ENCODE results near the gene KIF24. TPM values are rescaled to one million over a fixed set of nuclear protein-coding genes. Genes with fewer than 3 reads are reported as not detected.

Gene KIF24
- polyA plus RNA-seq, 1 of the 3 experiments (the other 2 are of a cell fraction) = 1.2 TPM

GRCh38 chr9:34289159-34289558 is 39.9 kb downstream of the KIF24 start:
- DNase-seq = no peak
- Histone ChIP-seq H3K4me2 (no peak overlapping the region), H2AFZ (ENCODE audit: low read depth) (no peak overlapping the region), H3F3A (replicated peaks; ENCODE audit: insufficient read depth) (no peaks in the 10 kb centered on the region), H3K4me3 (ENCODE audit: low read depth in 2 of 2, low read length in 1 of 2) (no peak overlapping the region), H3K27ac (ENCODE audit: low read depth in 2 of 2, low read length in 1 of 2) (no peak overlapping the region), H3K27me3 (ENCODE audit: insufficient read depth) (no peaks in the 10 kb centered on the region), H3K36me3 (replicated peaks in 1 of 2; ENCODE audit: control insufficient read depth in 1 of 2, insufficient read depth in 2 of 2, low read length in 1 of 2) (peaks cover 0 to 13% of the 10 kb centered on the region in 2 experiments), H4K20me1 (ENCODE audit: insufficient read depth) (no peaks in the 10 kb centered on the region), H3K9me3 (no peaks in the 10 kb centered on the region), H3K9ac (no peak overlapping the region), H3K9me2 (no peaks in the 10 kb centered on the region), H3K79me2 (ENCODE audit: insufficient read depth) (no peaks in the 10 kb centered on the region), H3K4me1 (ENCODE audit: control insufficient read depth in 1 of 2, insufficient read depth in 2 of 2, low read depth in 1 of 2, low read length in 1 of 2) (no peaks in the 10 kb centered on the region)
- CTCF ChIA-PET = interaction anchor here (1.3 kb wide), 1 partner anchor 44 kb away, joined by 7 read pairs; no protein-coding TSS in a partner anchor
- TF ChIP-seq, protein P1, sequence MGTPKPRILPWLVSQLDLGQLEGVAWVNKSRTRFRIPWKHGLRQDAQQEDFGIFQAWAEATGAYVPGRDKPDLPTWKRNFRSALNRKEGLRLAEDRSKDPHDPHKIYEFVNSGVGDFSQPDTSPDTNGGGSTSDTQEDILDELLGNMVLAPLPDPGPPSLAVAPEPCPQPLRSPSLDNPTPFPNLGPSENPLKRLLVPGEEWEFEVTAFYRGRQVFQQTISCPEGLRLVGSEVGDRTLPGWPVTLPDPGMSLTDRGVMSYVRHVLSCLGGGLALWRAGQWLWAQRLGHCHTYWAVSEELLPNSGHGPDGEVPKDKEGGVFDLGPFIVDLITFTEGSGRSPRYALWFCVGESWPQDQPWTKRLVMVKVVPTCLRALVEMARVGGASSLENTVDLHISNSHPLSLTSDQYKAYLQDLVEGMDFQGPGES (IDR thresholded peaks at IDR 0.05; ENCODE audit: low read depth, low read length) = no peak
- TF ChIP-seq NRF1 (IDR thresholded peaks at IDR 0.05; ENCODE audit: low read depth, low read length) (no peak), FOXJ3 (CRISPR knock-in tag; IDR thresholded peaks at IDR 0.05) (no peak), MXI1 (IDR thresholded peaks at IDR 0.05; ENCODE audit: low read depth, low read length) (no peak), CHD2 (IDR thresholded peaks at IDR 0.05; ENCODE audit: low read length, partially characterized antibody) (no peak), USF1 (IDR thresholded peaks at IDR 0.05; ENCODE audit: borderline replicate concordance, low read depth) (no peak), ZBTB33 (IDR thresholded peaks at IDR 0.05; ENCODE audit: borderline replicate concordance, low read depth) (no peak), EP300 (IDR thresholded peaks at IDR 0.05; ENCODE audit: borderline replicate concordance in 1 of 2, low read depth in 1 of 2, low read length in 1 of 2) (no peak), RAD21 (IDR thresholded peaks at IDR 0.05; ENCODE audit: low read length) (no peak), POLR2AphosphoS5 (IDR thresholded peaks at IDR 0.05; ENCODE audit: low read depth, low read length) (no peak), RCOR1 (IDR thresholded peaks at IDR 0.05; ENCODE audit: low read length) (no peak), SIN3A (IDR thresholded peaks at IDR 0.05; ENCODE audit: borderline replicate concordance, low read depth, low read length) (no peak), RFX5 (IDR thresholded peaks at IDR 0.05; ENCODE audit: low read length) (no peak), SMC3 (IDR thresholded peaks at IDR 0.05; ENCODE audit: low read depth, low read length) (no peak), JUND (IDR thresholded peaks at IDR 0.05) (no peak), EZH2phosphoT487 (IDR thresholded peaks at IDR 0.05; ENCODE audit: borderline replicate concordance, low read depth) (no peak), RXRA (IDR thresholded peaks at IDR 0.05; ENCODE audit: borderline replicate concordance, low read depth) (no peak)
- TF ChIP-seq, protein P2, sequence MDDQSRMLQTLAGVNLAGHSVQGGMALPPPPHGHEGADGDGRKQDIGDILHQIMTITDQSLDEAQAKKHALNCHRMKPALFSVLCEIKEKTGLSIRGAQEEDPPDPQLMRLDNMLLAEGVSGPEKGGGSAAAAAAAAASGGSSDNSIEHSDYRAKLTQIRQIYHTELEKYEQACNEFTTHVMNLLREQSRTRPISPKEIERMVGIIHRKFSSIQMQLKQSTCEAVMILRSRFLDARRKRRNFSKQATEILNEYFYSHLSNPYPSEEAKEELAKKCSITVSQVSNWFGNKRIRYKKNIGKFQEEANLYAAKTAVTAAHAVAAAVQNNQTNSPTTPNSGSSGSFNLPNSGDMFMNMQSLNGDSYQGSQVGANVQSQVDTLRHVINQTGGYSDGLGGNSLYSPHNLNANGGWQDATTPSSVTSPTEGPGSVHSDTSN (IDR thresholded peaks at IDR 0.05) = no peak
- TF ChIP-seq, protein P3, sequence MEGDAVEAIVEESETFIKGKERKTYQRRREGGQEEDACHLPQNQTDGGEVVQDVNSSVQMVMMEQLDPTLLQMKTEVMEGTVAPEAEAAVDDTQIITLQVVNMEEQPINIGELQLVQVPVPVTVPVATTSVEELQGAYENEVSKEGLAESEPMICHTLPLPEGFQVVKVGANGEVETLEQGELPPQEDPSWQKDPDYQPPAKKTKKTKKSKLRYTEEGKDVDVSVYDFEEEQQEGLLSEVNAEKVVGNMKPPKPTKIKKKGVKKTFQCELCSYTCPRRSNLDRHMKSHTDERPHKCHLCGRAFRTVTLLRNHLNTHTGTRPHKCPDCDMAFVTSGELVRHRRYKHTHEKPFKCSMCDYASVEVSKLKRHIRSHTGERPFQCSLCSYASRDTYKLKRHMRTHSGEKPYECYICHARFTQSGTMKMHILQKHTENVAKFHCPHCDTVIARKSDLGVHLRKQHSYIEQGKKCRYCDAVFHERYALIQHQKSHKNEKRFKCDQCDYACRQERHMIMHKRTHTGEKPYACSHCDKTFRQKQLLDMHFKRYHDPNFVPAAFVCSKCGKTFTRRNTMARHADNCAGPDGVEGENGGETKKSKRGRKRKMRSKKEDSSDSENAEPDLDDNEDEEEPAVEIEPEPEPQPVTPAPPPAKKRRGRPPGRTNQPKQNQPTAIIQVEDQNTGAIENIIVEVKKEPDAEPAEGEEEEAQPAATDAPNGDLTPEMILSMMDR (IDR thresholded peaks at IDR 0.05) = no peak
- WGBS (ENCODE audit: low lambda C conversion rate) = 100% methylated on average over 2 of the region's 2 CpGs
- POLR2A ChIA-PET = no interaction called here
